ENCODE measurements around the gene PITPNC1.

Gene PITPNC1

DNA sequence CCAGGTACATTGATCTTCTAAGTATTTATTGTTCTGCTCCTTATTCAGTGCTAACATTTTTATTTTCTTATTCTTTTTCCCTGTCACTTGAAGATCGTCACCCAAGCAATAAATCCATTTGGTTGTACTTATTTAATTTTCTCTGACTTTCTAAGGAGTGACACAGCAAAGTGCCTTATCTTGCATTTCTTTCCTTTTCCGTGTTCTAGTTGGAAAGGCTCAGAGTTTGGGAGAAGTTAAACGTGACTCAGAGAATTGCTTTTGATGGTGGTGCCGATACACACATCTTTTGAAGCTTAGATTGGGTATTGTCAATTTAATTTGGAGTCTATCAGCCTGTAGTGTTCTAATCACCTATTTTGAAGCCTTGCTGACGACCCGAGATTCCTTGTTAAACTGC lies 72.0 kb downstream of the PITPNC1 start:
- TF ChIP-seq, protein P1, sequence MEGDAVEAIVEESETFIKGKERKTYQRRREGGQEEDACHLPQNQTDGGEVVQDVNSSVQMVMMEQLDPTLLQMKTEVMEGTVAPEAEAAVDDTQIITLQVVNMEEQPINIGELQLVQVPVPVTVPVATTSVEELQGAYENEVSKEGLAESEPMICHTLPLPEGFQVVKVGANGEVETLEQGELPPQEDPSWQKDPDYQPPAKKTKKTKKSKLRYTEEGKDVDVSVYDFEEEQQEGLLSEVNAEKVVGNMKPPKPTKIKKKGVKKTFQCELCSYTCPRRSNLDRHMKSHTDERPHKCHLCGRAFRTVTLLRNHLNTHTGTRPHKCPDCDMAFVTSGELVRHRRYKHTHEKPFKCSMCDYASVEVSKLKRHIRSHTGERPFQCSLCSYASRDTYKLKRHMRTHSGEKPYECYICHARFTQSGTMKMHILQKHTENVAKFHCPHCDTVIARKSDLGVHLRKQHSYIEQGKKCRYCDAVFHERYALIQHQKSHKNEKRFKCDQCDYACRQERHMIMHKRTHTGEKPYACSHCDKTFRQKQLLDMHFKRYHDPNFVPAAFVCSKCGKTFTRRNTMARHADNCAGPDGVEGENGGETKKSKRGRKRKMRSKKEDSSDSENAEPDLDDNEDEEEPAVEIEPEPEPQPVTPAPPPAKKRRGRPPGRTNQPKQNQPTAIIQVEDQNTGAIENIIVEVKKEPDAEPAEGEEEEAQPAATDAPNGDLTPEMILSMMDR (IDR thresholded peaks at IDR 0.05; ENCODE audit: insufficient read depth, low read depth, low read length, missing control alignments), result no peak
- no peak overlapping the region for H3K4me3 ChIP-seq (ENCODE audit: low read length)
- no peak for DNase-seq (ENCODE audit: low read depth)

DNA sequence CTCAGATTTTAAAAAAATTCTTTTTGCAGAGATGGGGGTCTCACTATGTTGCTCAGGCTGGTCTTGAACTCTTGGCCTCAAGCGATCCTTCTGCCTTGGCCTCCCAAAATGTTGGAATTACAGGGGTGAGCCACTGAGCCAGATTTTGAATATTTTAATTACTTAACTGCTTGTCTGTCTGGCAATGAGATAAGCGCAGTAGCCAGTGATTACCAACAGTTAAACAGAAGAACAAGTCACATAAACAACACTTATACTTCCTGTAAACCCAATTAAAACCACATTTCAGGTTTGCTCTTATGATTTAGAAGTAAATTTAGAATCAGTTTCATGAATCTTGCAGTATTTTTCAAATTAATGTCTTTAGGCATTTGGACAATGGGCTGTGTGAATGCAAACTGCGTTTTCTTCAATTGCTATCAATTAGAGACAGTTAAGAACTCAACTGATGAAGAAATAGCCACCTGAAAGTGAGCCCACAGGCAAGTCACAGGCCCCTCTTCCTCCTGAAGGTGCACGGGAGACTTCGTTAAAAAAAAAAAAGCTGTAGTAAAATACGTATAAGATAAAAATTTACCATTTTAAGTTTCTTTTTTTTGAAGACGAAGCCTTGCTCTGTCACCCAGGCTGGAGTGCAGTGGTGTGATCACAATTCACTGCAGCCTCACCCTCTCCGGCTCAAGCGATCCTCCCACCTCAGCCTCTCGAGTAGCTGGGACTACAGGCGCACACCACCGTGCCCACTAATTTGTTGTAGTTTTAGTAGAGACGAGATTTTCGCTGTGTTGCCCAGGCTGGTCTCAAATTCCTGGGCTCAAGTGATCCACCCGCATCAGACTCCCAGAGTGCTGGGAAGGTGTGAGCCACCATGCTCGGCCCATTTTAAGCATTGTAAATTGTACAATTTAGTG lies 73.0 kb downstream of the PITPNC1 start:
- DNase-seq (ENCODE audit: low read depth), result no peak
- TF ChIP-seq, protein P1 (IDR thresholded peaks at IDR 0.05; ENCODE audit: insufficient read depth, low read depth, low read length, missing control alignments), result no peak
- no peak overlapping the region for H3K4me3 ChIP-seq (ENCODE audit: low read length)

DNA sequence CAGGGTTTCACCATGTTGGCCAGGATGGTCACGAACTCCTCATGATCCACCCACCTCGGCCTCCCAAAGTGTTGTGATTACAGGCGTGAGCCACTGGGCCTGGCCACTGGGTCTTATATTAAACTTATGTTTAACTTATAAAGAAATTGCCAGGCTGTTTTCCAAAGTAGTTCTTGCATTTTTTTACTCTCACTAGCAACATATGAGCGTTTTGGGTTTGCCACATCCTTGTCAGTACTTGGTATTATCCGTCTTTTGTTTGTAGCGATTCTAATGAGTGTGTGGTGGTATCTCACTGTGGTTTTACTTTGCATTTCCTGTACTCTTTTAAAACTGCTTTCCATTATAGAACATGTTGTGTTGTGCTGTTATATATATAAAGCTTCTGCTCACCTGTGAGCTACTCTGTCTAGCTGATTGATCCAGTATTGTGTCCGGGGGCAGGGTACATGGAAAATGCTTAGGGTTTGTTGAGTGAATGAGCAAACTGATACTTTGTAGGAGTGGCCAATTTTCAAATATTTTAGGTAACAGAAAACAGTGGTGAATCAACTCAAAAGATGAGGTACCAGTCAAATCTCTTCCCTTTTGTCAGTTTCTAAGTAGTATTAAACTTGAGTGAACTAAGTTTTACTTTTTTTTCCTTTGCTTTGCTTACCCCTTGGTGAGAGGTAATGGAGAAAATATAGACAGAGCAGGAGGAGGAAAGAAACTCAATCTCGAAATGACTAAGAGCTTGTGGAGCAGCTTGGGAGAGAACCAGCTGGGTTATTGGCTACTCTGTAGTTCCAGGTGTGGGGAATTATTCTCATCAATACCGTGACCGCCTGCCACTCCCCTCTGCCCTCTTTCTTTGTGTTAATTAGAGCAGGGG lies 75.8 kb downstream of the PITPNC1 start:
- no peak for DNase-seq (ENCODE audit: low read depth)
- TF ChIP-seq, protein P1 (IDR thresholded peaks at IDR 0.05; ENCODE audit: insufficient read depth, low read depth, low read length, missing control alignments), result no peak
- no peak overlapping the region for H3K4me3 ChIP-seq (ENCODE audit: low read length)

DNA sequence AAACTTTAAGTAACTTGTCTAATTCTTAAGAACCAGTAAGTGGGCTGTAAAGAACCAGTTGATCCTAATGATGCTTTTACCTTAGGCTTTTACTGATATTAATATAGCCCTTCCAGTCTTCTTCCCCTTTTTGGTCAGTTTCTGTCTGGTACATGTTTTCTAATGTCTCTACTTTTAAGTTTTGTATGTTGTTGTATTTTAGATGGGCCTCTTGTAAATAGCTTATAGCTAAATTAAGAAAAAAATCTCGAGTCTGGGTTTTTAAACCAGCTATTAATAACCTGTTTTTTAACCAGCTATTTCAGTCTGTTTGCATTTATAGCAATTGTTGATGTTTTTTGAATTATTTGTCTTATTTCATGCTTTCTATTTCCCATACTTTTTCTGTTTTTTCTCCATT lies 79.0 kb downstream of the PITPNC1 start:
- TF ChIP-seq, protein P1 (IDR thresholded peaks at IDR 0.05; ENCODE audit: insufficient read depth, low read depth, low read length, missing control alignments), result no peak
- no peak for DNase-seq (ENCODE audit: low read depth)
- no peak overlapping the region for H3K4me3 ChIP-seq (ENCODE audit: low read length)

DNA sequence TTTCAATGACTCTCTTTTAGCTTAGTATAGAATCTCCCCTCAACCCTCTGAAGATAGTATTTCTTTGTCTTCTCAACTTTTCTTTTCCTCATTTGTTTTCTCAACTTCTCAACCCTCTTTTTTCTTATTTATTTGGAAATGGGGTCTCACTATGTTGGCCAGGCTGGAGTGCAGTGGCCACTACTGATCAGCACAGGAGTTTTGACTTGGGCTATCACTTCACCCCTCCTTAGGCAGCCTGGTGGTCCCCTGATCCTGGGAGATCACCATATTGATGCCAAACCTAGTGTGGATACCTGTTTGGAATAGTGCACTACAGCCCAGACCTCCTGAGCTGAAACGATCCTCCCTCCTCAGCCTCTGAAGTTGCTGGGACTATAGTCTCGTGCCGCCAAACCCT lies 79.8 kb downstream of the PITPNC1 start:
- DNase-seq (ENCODE audit: low read depth), result no peak
- TF ChIP-seq, protein P1 (IDR thresholded peaks at IDR 0.05; ENCODE audit: insufficient read depth, low read depth, low read length, missing control alignments), result no peak
- no peak overlapping the region for H3K4me3 ChIP-seq (ENCODE audit: low read length)

DNA sequence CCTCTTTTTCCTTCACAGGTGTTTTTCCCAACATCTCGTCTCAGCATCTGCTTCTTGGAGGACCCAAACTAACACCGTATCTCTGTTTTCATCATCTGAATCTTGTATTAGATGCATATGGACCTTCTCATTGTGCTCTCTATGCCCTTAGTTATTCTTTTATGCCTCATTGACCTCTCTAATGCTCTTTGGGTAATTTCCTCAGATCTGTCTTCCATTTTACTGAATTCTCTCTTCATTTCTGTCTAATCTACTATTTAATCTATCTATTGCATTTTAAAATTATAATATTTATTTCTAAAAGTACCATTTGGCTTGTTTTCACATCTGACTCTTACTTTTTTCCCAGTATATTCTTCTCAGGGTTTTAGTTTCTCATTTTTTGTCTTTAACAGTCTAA lies 81.1 kb downstream of the PITPNC1 start:
- no peak overlapping the region for H3K4me3 ChIP-seq (ENCODE audit: low read length)
- DNase-seq (ENCODE audit: low read depth), result no peak
- TF ChIP-seq, protein P1 (IDR thresholded peaks at IDR 0.05; ENCODE audit: insufficient read depth, low read depth, low read length, missing control alignments), result no peak
